OCI-LY7 (cell line): ENCODE data around the gene RNF20.

Source experiments
- CTCF ChIP-seq: fragments of 200-600 bp; sonication (generic); conservative IDR thresholded peaks from 2 replicates; pipeline ENCODE4 v1.5.1; 2014; ENCODE audit warnings: mild to moderate bottlenecking, antibody characterized with exemption, low read length, moderate library complexity, mixed read lengths
- EZH2phosphoT487 ChIP-seq: fragments of 200-600 bp; sonication (generic); IDR thresholded peaks from 2 replicates; pipeline ENCODE4 v1.6.1; 2018; ENCODE audit warnings: low read depth, borderline replicate concordance, mild to moderate bottlenecking, mixed run types, antibody characterized with exemption, low read length, moderate library complexity, mixed read lengths

GRCh38 chr9:101574731-101575333 is 41.2 kb downstream of the RNF20 start:
- TF ChIP-seq CTCF: no peak
- TF ChIP-seq EZH2phosphoT487: no peak
